ENCODE measurements around the gene MPC1. TPM values are rescaled to one million over a fixed set of nuclear protein-coding genes. Genes with fewer than 3 reads are reported as not detected.

The MPC1 gene
- total RNA-seq, 1 donor from 2014 or later, result 51.2 TPM

DNA sequence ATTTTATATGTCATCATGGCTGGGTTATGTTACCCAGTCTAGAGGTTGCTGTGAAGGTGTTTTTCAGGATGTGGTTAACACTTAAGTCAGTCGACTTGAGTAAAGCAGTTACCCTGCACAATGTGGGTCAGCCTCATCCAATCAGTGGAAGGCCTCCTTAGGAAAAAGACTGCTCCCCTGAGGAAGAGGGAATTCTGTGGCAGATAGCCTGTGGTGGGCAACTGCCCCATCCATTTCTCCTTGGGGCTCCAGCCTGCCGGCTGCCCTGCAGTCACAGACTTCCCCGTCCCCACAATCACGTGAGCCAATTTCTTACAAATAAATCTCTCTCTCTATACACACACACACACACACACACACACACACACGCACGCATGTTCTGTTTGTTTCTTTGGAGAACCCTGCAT lies 34.5 kb upstream of the MPC1 start:
- Histone ChIP-seq H3K36me3 (peaks cover 76% of the 10 kb centered on the region), H3K4me3 (no peak overlapping the region), H3K4me1 (peaks cover 10% of the 10 kb centered on the region), H3K27ac (no peak overlapping the region), H3K27me3 (no peaks in the 10 kb centered on the region), H3K9me3 (no peaks in the 10 kb centered on the region)
- peak; percentile 35 for DNase-seq
- no peak for ATAC-seq
- TF ChIP-seq, protein P1, sequence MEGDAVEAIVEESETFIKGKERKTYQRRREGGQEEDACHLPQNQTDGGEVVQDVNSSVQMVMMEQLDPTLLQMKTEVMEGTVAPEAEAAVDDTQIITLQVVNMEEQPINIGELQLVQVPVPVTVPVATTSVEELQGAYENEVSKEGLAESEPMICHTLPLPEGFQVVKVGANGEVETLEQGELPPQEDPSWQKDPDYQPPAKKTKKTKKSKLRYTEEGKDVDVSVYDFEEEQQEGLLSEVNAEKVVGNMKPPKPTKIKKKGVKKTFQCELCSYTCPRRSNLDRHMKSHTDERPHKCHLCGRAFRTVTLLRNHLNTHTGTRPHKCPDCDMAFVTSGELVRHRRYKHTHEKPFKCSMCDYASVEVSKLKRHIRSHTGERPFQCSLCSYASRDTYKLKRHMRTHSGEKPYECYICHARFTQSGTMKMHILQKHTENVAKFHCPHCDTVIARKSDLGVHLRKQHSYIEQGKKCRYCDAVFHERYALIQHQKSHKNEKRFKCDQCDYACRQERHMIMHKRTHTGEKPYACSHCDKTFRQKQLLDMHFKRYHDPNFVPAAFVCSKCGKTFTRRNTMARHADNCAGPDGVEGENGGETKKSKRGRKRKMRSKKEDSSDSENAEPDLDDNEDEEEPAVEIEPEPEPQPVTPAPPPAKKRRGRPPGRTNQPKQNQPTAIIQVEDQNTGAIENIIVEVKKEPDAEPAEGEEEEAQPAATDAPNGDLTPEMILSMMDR (IDR thresholded peaks at IDR 0.05), result no peak
- intact Hi-C loops (cut with DNase I), result no loop called here

DNA sequence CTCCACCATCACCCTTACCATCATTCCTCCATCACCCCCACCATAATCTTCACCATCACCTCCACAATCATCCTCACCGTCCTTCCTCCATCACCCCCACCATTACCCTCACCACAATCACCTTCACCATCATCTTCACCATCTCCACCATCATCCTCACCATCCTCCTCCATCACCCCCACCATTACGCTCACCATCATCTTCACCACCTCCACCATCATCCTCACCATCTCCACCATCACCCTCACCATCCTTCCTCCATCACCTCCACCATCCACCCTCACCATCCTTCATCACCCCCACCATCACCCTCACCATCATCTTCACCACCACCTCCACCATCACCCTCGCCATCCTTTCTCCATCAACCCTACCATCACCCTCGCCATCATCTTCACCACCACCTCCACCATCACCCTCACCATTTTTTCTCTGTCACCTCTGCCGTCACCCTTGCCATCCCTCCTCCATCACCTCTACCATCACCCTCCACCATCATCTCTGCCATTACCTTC lies 33.1 kb upstream of the MPC1 start:
- Histone ChIP-seq H3K36me3 (peaks cover 78% of the 10 kb centered on the region), H3K4me3 (no peak overlapping the region), H3K4me1 (peaks cover 10% of the 10 kb centered on the region), H3K27ac (no peak overlapping the region), H3K9me3 (no peaks in the 10 kb centered on the region), H3K27me3 (no peaks in the 10 kb centered on the region)
- peak; percentile 41 for ATAC-seq
- DNase-seq, result no peak
- TF ChIP-seq, protein P1 (IDR thresholded peaks at IDR 0.05), result no peak
- intact Hi-C loops (cut with DNase I), result no loop called here

DNA sequence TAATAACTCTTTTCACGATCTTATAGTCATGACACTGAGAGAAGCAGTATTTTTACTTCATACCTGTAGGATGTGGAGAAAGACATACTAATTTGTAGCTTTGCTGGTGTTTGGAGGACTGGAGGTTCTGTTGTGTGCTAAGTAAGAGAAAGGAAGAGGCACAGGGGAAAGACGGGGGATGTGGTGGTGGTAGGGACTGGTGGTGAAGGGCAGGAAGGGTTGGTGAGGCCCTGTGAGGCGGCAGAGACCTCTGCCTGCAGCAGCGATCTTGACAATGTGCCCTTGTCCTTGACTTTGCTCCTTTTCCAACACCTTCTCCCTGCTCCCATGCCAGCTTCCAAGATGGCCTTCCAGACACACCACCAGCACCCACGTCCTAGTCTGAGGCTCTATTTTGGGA lies 32.6 kb upstream of the MPC1 start:
- no peak for DNase-seq

DNA sequence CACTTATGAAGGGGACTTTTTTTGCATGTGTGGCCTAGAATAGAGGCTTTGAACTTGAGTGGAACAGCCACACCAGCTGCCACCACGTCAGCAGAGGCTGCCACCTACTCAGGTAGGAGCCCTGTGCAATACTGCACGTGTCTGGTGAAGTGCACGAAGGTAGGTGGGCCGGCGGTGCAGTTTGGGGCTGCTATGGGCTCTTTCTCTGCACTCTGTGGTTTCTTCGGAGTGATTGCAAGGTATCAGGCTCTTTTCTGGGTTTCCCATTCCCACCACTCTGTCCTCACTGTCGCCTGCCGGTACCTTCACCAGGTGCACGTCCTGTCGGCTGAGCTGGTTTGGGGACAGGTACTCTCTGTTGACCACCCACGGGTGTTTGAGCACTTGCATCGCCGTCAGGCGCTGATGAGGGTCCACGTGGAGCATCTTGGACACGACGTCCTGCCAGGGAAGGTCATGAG lies 30.8 kb upstream of the MPC1 start:
- Histone ChIP-seq H3K4me1 (no peaks in the 10 kb centered on the region), H3K36me3 (peaks cover 54% of the 10 kb centered on the region), H3K9me3 (no peaks in the 10 kb centered on the region), H3K4me3 (no peak overlapping the region), H3K27me3 (no peaks in the 10 kb centered on the region), H3K27ac (no peak overlapping the region)
- intact Hi-C loops (cut with DNase I), result no loop called here
- ATAC-seq (no peak), DNase-seq (no peak)
- TF ChIP-seq, protein P1 (IDR thresholded peaks at IDR 0.05), result no peak

More for the DNA sequence above, 32.6 kb upstream of the MPC1 start:
- intact Hi-C loops (cut with DNase I), result no loop called here
- peaks cover 5% of the 10 kb centered on the region for H3K4me1 ChIP-seq
- ATAC-seq, result no peak
- no peaks in the 10 kb centered on the region for H3K27me3 ChIP-seq
- H3K9me3 ChIP-seq, result no peaks in the 10 kb centered on the region
- TF ChIP-seq, protein P1 (IDR thresholded peaks at IDR 0.05), result no peak
- no peak overlapping the region for H3K4me3 ChIP-seq
- H3K36me3 ChIP-seq, result peaks cover 72% of the 10 kb centered on the region
- H3K27ac ChIP-seq, result no peak overlapping the region

DNA sequence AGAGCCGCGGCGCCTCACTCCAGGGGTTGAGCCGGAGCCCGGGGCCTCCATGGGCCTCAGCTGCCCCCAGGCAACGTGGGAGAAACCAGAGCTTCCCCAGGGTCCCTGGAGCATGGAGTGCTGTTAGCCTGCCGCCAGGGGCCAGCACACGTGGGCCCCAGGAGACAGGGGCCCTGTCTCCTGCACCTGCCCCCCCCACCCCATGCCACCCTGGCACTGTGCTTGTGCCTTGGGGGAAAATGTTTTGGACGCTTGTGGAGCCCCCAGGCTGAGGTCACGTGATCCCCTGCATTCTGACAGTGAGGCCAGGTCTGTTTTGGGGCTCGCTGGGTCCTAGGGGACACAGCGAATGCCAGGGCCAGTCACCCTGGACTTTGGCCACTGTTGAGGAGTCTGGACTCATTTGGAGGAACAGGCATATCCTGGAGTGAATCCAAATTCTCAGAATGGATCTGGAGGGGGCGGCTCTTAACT lies 30.2 kb upstream of the MPC1 start:
- Histone ChIP-seq H3K27me3 (no peaks in the 10 kb centered on the region), H3K4me1 (no peaks in the 10 kb centered on the region), H3K4me3 (no peak overlapping the region), H3K36me3 (peaks cover 49% of the 10 kb centered on the region), H3K27ac (no peak overlapping the region), H3K9me3 (no peaks in the 10 kb centered on the region)
- ATAC-seq (no peak), DNase-seq (no peak)
- TF ChIP-seq, protein P1 (IDR thresholded peaks at IDR 0.05), result no peak
- intact Hi-C loops (cut with DNase I), result no loop called here
